Smooth muscle cell (in vitro differentiated cells): Measurements from ENCODE around the gene TRMT44. TPM values are rescaled to one million over a fixed set of nuclear protein-coding genes. Genes with fewer than 3 reads are reported as not detected.

Experiments
- DNase-seq: peaks from one replicate; lab custom pipeline; 2025; ENCODE audit not compliant: unreplicated experiment; lab: John Stamatoyannopoulos, UW
- H2AFZ ChIP-seq: fragments of 200-600 bp; sonication (generic); 2 replicates; pipeline ENCODE4 v1.6.0; 2016; ENCODE audit warnings: antibody characterized with exemption, low read depth, mild to moderate bottlenecking
- H3F3A ChIP-seq: fragments of 200-600 bp; sonication (generic); 2 replicates; pipeline ENCODE4 v1.6.0; 2017; ENCODE audit warnings: antibody characterized with exemption, low read depth
- H3K27ac ChIP-seq: fragments of 200-600 bp; sonication (generic); 2 replicates; pipeline ENCODE4 v1.5.1; 2016; ENCODE audit warnings: low read depth, mild to moderate bottlenecking
- H3K27me3 ChIP-seq: fragments of 200-600 bp; sonication (generic); 2 replicates; pipeline ENCODE4 v1.6.1; 2016; ENCODE audit warnings: low read depth, mild to moderate bottlenecking
- H3K36me3 ChIP-seq: fragments of 200-600 bp; sonication (generic); 2 replicates; pipeline ENCODE4 v1.5.1; 2016; ENCODE audit warnings: low read depth
- H3K4me1 ChIP-seq: fragments of 200-600 bp; sonication (generic); 2 replicates; pipeline ENCODE4 v1.5.1; 2016; ENCODE audit warnings: low read depth
- H3K4me2 ChIP-seq: fragments of 200-600 bp; sonication (generic); 2 replicates; pipeline ENCODE4 v1.6.0; 2016; ENCODE audit warnings: mild to moderate bottlenecking
- H3K4me3 ChIP-seq: fragments of 200-600 bp; sonication (generic); 2 replicates; pipeline ENCODE4 v1.5.1; 2016; ENCODE audit warnings: mild to moderate bottlenecking
- H3K79me2 ChIP-seq: fragments of 200-600 bp; sonication (generic); 2 replicates; pipeline ENCODE4 v1.6.0; 2016; ENCODE audit warnings: low read depth, mild to moderate bottlenecking
- H3K9ac ChIP-seq: fragments of 200-600 bp; sonication (generic); 2 replicates; pipeline ENCODE4 v1.6.0; 2016; ENCODE audit warnings: low read depth
- H3K9me3 ChIP-seq: fragments of 200-600 bp; sonication (generic); replicated peaks from 2 replicates; pipeline ENCODE4 v1.5.1; 2016; ENCODE audit warnings: low read depth
- H4K20me1 ChIP-seq: fragments of 200-600 bp; sonication (generic); 2 replicates; pipeline ENCODE4 v1.6.0; 2016; ENCODE audit warnings: low read depth
- CTCF ChIP-seq: fragments of 200-600 bp; sonication (generic); IDR thresholded peaks from 2 replicates; pipeline ENCODE4 v1.5.1; 2017; ENCODE audit warnings: borderline replicate concordance, mild to moderate bottlenecking, antibody characterized with exemption; ENCODE audit not compliant: insufficient read depth, poor library complexity, severe bottlenecking
- WGBS: methylation state at CpG from one replicate; pipeline ENCODE4 v1.1.7; 2016; ENCODE audit warnings: low lambda C conversion rate; 5-methylcytosine and 5-hydroxymethylcytosine counted together
- polyA plus RNA-seq: library from polyadenylated mRNA; unstranded; fragments of >200 nt; fragmentation: Nextera tagmentation; extraction: Ambion mirVana; gene quantifications from 2 replicates; pipeline ENCODE4 v1.2.1, GENCODE V29; 2016
- total RNA-seq: library from RNA; depleted of rRNA; stranded (reverse); fragments of >200 nt; gene quantifications from 2 replicates; pipeline ENCODE4 v1.2.3, GENCODE V29; 2014

TRMT44 gene
- total and polyA plus RNA-seq, 2 experiments from 2014 or later: 5.0 to 18.7 TPM

- Histone ChIP-seq H3F3A (no peaks in the 10 kb centered on the region), H3K4me1 (no peaks in the 10 kb centered on the region), H3K79me2 (no peaks in the 10 kb centered on the region), H3K4me2 (no peak overlapping the region), H3K9me3 (no peaks in the 10 kb centered on the region), H3K27me3 (no peaks in the 10 kb centered on the region), H4K20me1 (no peaks in the 10 kb centered on the region), H2AFZ (no peak overlapping the region), H3K27ac (no peak overlapping the region), H3K4me3 (no peak overlapping the region), H3K36me3 (no peaks in the 10 kb centered on the region), H3K9ac (no peak overlapping the region)
- no peak for DNase-seq
- TF ChIP-seq CTCF: no peak
- 87% methylated on average over 10 of the region's 10 CpGs for WGBS
Observed at GRCh38 chr4:8514391-8514790, 73.8 kb downstream of the TRMT44 start.

- no peak overlapping the region for H2AFZ ChIP-seq
- H3K4me3 ChIP-seq: no peak overlapping the region
- no peak overlapping the region for H3K27ac ChIP-seq
- no peaks in the 10 kb centered on the region for H3K9me3 ChIP-seq
- no peaks in the 10 kb centered on the region for H3K36me3 ChIP-seq
- H3K79me2 ChIP-seq: no peaks in the 10 kb centered on the region
- no peak overlapping the region for H3K9ac ChIP-seq
- 83% methylated on average over 18 of the region's 18 CpGs for WGBS
- H3F3A ChIP-seq: no peaks in the 10 kb centered on the region
- TF ChIP-seq CTCF: no peak
- H3K27me3 ChIP-seq: no peaks in the 10 kb centered on the region
- no peak overlapping the region for H3K4me2 ChIP-seq
- no peak for DNase-seq
- no peaks in the 10 kb centered on the region for H3K4me1 ChIP-seq
- no peaks in the 10 kb centered on the region for H4K20me1 ChIP-seq
Observed at GRCh38 chr4:8515316-8516060, 74.9 kb downstream of the TRMT44 start.

- no peak overlapping the region for H3K4me3 ChIP-seq
- H3K79me2 ChIP-seq: no peaks in the 10 kb centered on the region
- 92% methylated on average over 14 of the region's 14 CpGs for WGBS
- no peaks in the 10 kb centered on the region for H4K20me1 ChIP-seq
- no peaks in the 10 kb centered on the region for H3K9me3 ChIP-seq
- H3K9ac ChIP-seq: no peak overlapping the region
- TF ChIP-seq CTCF: no peak
- no peaks in the 10 kb centered on the region for H3K4me1 ChIP-seq
- H3K27me3 ChIP-seq: no peaks in the 10 kb centered on the region
- H3K4me2 ChIP-seq: no peak overlapping the region
- H2AFZ ChIP-seq: no peak overlapping the region
- no peaks in the 10 kb centered on the region for H3K36me3 ChIP-seq
- H3F3A ChIP-seq: no peaks in the 10 kb centered on the region
- H3K27ac ChIP-seq: no peak overlapping the region
- no peak for DNase-seq
Observed at GRCh38 chr4:8516061-8516573, 75.5 kb downstream of the TRMT44 start.
